GM21619 (cell line): ENCODE measurements around the gene GPR42.

Experiments
- ATAC-seq: cut with Tn5 transposase; IDR thresholded peaks from one replicate; pipeline ENCODE4 v1.9.1; 2021; ENCODE audit not compliant: unreplicated experiment

GPR42 gene

GRCh38 chr19:35417713-35418534 is 47.1 kb downstream of the GPR42 start:
- no peak for ATAC-seq

GRCh38 chr19:35419046-35419445 is 48.2 kb downstream of the GPR42 start:
- ATAC-seq: no peak

DNA sequence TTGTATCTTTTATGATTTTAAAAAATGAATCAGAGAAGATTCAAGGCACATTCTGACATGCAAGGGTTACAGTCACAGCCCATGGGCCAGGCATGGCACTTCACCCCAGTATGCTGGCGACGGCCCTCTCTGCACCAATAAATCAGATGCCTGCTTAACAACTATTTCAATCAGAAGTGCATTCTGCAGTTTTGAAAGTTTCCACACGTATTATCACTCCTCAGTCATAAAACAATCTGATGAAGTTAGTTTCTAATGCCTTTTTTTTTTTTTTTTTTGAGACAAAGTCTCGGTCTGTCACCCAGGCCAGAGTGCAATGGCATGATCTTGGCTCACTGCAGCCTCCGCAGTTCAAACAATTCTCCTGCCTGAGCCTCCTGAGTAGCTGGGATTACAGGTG is 48.9 kb downstream of the GPR42 start:
- ATAC-seq: no peak

- no peak for ATAC-seq
Measured at GRCh38 chr19:35421362-35421761, 50.5 kb downstream of the GPR42 start.
